Panc1 (cell line): Measurements from ENCODE around the gene WSCD2.

Experiments
- CTCF ChIP-seq: fragments of 450-650 bp; IDR thresholded peaks from 2 replicates; pipeline ENCODE4 v1.5.1; 2017; ENCODE audit warnings: mild to moderate bottlenecking
- SIN3A ChIP-seq: IDR thresholded peaks from 2 replicates; pipeline ENCODE4 v1.6.1; 2012; ENCODE audit warnings: low read depth, mild to moderate bottlenecking, low read length, moderate library complexity, borderline replicate concordance; ENCODE audit not compliant: insufficient read depth

GRCh38 chr12:108232565-108232964 is 103.5 kb downstream of the WSCD2 start:
- no peak for TF ChIP-seq CTCF
- no peak for TF ChIP-seq SIN3A
